ENCODE data around the gene KLKB1.
A peak's percentile ranks its signal among the peaks of the same experiment; 100 is the strongest.
"Not testable (repeated sequence)": the region's sequence is repeated elsewhere in the genome, so short reads cannot be mapped to it uniquely, and the experiment has no call there.

Gene KLKB1

DNA sequence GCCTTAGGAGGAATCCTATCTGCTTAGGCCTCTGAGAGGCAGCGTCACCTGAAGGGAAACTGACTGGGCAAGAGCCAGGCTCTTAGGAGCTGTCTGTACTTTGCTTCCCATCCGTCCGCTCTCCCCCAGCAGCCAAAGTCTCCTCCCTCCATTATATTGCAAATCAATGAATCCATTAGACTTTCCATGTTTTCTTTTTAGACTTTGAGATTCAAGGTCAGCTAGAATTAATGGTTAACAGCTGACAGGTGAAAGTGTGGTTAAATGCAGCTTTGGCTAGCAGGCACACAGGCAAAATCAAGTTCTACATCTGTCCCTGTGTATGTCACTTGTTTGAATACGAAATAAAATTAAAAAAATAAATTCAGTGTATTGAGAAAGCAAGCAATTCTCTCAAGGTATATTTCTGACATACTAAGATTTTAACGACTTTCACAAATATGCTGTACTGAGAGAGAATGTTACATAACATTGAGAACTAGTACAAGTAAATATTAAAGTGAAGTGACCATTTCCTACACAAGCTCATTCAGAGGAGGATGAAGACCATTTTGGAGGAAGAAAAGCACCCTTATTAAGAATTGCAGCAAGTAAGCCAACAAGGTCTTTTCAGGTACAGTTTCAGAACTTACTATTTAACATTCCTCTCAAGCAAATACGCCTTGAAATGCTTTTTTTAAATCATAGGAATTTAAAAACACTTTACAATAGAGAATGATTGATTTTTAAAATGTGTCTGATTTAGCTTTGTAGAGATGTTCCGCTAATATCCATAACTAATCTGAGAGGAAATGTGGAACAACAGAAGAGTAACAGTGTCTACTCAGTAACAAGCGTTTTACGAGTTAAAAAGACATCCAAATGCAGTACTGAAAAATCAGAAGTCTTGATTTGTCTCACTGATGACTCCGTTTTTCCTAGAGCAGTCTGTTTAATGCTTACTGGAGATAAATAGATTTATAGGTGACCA lies 38.7 kb downstream of the KLKB1 start, which contains the start of gene F11:
Gene F11 (plus strand): TSS at position 507 of the 970 bp plus-strand sequence. CDS start 948 bp downstream, outside the sequence.
- DNase-seq (ENCODE audit: low spot score) = no peak

DNA sequence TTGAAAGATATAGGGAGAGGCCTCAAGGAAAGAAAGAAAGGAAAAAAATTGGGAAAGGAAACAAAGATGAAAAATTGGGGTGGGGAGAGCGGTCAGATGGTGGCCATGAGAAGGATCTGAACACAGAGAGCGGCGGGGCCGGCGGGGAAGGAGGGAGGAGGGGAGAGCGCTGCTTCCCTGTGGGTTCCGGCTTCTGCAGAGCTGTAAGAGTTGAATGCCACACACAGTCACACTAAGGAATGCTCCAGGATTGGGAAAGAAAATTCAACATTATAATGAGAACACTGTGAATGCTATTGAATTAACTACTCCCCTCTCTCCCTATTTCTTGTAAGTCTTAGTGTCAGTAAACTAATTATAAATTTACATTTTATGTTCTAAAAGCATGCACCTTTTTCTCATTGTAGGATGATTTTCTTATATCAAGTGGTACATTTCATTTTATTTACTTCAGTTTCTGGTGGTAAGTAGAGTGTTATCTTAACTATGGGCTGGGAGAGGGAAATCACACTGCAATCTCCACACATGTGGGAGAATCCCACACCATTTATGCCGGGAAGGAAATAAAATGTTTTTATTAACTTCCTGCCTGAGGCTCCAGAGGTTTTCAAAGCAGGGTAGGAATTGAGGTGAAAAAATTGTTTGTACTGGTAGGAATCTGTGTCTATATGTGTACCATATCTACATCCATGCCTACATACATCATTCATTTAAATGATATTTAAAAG lies 39.6 kb downstream of the KLKB1 start:
- no peak for DNase-seq (ENCODE audit: low spot score)

DNA sequence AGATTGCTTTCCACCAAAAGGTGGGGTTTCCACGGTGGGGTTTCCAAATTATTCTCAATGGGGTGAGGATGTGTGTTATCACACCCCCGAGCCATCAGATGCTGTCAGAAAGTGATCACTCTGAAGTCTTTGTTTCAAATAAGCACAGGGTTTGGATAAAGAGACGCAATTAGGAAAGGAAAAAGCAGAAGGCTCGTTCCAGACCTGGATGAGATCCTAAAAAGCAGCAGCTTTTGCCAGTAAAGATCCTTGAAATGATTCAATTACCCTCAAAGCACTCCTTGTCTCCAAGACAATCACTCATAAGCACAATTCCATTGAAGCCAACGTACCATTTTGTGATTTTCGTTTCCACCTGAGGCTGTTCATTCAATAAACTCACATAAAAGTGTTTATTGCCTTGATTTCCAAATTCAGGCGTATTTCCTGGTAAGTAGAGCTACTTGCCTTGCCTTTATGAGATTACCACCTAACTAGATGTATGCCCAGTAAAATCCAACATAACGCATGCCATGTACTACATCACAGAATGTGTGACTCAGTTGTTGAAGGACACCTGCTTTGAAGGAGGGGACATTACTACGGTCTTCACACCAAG lies 43.9 kb downstream of the KLKB1 start:
- DNase-seq (ENCODE audit: low spot score) = no peak

DNA sequence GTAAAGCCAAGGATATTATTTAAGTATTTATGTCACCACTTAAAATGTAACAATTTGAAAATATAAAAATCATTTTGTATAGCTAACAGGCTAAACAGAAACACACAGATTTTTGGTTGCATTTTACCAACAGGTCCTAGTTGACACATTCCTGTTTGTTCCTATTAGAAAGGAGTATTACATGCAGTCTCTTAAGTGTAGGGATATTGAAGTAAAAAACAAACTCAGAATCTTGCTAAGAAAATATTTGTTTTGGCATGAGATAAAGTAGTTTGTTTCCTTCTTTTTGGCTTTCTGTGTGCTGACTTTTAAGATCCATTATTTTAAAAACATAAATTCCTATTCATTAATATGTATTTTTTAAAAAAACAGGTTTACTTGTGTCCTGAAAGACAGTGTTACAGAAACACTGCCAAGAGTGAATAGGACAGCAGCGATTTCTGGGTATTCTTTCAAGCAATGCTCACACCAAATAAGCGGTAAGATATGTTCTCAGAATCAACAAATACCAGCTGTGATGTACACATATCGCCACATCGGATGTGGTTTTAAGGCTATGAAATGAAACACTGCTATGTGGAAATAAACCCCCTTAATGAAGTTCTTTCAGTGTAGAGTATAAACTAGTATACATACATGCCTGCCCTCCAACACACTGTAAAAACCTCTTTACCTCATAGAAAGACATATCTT lies 45.5 kb downstream of the KLKB1 start:
- no peak for DNase-seq (ENCODE audit: low spot score)

DNA sequence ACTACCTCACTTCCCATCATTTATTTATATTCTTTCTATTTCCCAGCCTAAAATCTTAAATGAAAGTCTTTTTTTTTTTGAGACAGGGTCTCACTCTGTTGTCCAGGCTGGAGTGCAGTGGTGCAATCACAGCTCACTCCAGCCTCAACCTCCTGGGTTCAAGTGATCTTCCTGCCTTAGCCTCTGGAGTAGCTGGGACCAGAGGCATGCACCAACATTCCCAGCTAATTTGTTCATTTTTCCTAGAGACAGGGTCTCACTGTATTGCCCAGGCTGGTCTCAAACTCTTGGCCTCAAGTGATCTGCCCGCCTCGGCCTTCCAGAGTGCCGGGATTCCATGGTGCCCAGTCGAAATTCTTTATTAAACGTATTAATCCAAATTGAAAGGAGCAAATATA lies 46.1 kb downstream of the KLKB1 start:
- not testable (repeated sequence) for DNase-seq (ENCODE audit: low spot score)

DNA sequence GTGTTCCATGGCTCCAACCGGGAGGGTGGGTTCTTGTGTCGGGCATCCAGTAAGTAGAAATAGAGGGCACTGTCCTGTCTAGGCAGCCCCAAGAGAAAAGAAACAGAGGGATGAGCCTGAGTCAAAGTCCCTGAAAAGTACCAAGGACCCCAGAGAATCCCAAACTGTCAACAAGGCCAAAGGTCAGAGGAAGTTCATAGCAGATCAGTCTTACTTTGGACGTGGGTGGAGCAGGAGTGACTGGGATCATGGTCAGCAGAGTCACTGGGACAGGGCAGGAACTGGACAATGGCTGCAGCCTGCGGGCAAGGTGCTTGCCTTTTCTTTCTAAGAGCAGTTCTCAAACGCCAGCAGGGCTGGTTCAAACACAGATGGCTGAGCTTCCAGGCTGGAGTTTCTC lies 56.0 kb downstream of the KLKB1 start:
- no peak for DNase-seq (ENCODE audit: low spot score)

DNA sequence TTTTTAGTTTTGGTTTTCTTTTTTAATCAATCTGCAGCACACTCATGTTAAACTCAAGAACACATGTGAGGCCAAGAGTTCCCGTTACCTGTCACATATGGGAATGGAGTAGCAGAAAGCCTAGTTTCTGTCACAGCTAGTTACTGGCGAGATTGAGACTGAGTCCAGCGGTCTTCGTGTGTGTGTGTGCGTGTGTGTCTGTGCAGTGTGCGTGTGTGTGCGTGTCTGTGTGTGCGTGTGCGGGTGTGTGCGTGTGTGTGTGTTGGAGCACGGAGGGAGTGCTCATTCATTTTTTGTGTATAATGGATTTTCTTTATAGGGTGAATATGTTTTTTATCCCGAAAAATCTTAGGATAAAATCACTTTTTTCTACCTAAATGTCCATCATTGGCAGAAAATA lies 57.8 kb downstream of the KLKB1 start:
- no peak for DNase-seq (ENCODE audit: low spot score)

DNA sequence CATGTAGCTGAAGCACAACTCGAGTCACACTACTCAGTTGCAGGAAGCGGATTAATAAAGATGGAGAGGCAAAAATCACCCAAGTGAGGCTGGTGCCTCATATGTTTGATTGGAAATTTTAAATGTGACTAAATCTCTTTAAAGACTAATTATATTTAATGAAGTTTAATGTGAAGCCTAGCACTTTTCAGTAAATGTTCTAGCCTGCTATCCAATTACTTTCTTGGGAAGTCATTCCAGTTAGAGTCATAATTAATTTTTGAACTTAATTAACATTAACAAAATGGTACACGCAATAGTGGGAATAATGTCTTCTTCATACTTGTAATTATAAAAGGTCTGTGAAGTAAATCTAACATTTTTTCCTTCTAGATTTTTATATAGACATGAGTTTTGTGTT lies 59.3 kb downstream of the KLKB1 start:
- no peak for DNase-seq (ENCODE audit: low spot score)

DNA sequence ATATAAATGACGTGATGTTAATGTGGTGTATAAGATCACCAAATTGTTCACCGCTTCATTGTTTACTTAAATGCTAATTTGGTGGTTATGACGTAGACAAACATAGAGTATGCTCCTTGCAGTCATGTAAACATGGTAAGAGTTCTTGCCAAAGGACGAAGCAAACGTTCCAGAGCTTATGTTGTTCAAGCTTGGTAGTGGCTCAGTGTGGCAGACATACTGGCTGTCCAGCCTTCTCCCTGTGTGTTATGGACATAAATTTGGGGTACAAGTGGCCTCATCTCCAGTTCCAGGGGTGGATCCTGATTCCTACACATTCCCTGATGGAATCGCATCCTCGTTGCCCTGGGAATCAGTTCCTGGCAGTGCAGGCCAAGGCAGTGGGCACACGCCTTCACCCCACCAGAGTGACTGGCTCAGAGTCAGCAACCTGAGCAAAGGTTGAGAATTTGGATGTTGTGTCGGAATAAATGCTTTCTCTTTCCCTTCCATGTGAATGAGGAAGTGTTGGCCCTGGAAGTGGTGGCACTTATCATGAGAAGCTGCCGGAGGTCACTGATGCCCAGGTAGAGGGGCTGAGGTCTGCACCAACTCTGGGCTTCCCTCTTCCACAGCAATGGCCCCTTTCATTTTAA lies 64.1 kb downstream of the KLKB1 start:
- DNase-seq (ENCODE audit: low spot score) = no peak

DNA sequence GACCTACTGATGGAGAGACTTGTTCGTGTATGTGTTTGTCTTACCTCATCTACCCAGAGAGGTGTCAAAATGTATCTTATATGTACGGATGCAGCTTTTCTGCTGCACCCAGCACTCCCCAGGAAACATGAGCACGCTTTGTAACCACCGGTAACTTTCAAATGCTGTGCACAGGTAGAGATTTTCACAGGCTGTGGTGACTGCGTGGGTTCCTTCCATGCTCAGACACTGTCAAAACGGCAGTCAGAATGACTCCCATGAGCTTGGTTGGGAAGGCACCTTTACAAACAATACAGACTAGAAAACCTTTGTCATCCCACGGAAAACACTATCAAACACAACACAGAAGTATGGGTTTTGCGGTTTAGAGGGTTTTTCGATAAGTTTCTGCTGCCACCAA lies 66.9 kb downstream of the KLKB1 start:
- DNase-seq (ENCODE audit: low spot score) = no peak

DNA sequence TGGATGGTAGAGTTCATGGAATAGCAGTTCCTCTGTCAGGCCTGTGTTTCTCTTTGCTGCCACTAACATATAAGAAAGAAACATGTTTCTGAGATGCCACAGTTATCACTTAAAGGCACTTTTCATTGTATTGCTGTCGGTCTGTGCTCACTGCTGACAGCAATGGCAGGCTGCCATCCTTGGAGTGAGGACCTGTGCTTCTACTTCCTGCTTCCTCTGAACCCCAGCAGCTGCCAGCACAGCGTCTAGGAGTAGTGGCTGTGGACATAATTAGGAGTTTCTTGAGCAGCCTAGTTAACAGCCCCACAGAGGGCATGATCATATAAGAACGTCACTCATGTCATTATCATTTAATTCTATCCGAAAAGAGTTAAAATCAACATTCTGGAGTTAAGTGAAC lies 69.2 kb downstream of the KLKB1 start:
- DNase-seq (ENCODE audit: low spot score) = no peak

DNA sequence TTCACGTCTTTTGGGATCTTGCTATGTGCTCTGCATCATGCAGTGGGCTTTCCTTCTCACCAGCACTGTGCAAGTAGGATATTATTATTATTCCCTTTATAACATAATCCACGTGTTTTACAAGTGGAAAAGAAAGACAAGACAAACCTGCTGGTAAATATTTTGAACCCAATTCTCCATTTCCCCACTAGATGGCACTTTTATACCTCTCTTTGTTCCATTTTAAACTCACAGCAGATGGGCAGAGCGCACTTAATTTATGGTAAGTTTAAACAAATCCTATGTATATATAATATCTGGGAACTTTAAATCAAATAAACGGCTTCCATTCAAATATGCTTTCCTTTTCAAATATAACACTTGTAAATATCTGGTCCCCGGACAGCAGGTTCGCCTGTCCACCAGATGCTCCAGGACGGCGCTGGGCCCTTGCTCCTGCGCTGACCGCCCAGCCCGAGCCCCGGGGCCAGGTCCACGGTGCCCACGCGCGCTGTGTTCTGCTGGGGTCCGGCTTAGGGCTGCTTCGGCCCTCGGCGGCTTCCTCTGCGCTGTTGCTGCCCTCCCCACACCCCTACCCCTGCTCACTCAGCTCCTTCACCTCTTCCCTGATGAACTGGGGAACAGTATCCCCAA lies 69.8 kb downstream of the KLKB1 start:
- DNase-seq (ENCODE audit: low spot score) = peak; percentile 72

DNA sequence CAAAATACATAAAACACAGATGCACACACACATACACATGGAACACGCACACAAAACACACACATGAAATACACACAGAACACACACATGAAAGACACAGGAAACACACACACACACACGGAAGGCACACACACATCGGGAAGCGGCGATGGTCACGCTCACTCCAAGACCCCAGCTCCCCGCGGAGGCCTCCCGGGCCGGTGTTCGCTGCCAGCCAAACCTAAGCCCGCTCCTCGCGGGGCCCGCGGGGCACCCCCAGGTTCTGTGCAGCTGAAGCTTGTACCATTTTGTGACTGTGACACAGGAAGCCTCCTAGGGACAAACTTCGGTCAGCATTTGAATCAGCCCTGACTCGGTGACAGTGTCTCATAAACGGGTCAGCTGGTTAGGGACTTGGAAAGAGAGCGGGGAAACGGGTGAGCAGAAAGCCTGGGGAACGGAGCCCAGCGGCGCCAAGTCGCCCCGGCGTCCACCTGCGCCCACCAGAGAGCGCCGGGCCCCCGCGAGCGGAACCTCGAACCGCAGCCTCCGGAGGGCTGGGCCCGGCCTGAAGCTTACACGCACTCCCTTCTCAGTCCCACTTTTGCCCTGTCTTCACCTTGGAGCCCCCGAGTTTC lies 70.8 kb downstream of the KLKB1 start:
- no peak for DNase-seq (ENCODE audit: low spot score)

DNA sequence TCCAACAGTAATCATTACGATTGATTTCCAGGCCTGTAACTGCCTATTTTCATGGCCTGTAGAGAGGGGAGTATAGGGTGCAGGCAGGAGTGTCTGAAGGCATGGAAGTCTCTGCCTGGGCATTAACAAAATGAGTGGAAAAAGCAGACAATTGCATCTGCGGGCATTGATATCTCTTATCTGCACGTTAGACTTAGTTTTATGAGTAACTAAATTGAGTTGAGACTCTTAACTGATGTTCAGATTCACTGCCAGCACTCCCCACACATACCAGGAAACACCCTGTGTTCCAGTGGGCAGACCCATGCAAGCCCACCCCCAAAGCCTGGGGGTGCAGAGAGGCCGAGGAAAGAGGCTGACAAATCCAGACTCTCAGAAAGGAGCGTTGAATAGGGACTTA lies 72.0 kb downstream of the KLKB1 start:
- DNase-seq (ENCODE audit: low spot score) = no peak

DNA sequence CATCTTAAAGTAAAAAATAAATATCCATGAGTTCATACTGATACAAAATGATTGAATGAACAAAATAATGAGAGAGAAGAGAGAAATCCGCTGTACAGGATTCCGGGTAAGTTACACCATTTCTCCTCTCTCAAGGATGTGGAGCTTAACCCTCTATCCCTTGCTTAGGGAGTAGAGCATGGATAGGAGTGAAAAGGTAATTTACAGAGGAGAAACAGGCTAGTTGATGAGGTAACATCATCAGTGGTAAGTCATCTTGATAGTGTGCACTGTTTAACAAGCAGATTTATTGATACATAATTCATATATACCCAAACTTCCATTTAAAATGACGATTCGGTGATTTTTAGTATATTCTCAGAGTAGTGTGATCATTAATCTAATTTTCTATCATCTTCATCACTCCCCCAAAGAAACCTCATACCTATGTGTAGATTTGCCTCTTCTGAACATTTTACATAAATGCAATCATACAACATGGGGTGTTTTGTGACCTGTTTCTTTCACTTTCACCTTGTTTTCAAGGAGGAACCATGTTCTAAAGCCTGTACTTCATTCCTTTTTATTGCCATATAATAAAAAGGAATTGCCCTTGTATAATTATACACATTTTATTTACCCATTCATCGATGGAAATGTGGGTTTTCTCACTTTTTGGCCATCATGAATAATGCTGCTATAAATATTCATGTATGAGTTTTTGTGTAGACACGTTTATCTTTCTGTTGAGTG lies 73.5 kb downstream of the KLKB1 start:
- no peak for DNase-seq (ENCODE audit: low spot score)

DNA sequence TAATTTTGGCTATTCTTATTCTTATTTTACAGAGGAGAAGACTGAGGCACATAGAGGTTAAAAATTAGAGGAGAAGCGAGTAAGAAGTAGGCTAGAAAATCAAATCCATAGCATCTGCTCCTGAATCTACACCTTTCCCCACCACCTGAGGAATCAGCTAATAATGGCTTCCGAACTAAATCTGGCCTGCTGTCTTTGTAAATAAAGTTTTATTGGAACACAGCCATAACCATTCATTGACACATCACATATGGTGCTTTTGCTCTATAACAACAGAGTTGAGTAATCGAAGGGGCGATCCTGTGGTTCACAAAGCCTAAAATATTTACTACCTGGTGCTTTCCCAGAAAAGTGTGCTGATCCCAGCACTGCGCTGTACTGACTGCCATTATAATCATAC lies 76.9 kb downstream of the KLKB1 start:
- DNase-seq (ENCODE audit: low spot score) = no peak

DNA sequence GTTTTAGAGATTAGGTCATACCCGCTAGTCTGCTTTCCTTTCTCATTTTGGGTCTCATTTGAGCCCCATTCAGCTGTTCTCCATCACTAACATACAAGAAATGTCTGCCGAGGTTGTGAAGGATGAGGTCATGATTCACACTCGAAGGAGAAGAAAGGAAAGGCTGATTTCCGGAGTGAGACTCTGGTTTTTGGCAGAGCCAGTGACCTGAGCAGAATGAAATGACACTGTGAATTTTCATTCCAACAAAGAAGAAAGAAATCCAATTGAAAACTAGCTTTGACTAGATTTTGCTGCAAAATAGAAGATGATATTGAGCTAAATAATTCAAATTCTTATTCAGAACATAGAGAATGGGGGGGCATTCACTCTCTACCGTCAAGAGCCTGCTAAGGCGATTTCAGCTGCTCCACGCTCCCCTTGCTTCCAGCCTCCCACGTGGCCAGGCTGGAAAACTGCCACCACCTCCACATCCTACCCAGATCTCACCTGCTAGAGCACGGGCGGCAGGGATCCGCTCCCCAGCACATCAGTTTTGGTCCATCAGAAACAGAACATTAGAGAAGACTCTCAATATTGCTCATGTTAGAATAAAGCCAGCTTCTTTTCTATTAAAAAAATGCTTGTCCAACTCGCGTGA lies 77.7 kb downstream of the KLKB1 start:
- no peak for DNase-seq (ENCODE audit: low spot score)

DNA sequence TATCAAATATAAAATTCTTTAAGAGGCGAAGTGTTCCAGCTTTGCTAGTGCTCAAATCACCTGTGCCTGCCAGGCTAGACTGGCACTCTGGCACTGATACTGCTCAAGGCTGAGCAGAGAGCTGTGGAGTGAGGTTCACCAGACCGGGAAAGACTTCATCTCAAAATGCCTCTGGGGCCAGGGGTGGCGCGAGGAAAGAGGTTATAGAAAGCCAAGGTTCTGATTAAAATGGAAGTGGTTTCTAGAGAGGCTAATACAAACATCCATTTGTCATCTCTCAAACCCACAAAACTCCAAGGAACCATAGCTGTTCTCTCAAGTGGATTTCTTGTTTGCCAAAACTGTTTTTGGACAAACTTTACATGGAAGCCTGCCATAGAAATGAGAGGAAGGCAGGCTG lies 80.2 kb downstream of the KLKB1 start:
- DNase-seq (ENCODE audit: low spot score) = no peak

DNA sequence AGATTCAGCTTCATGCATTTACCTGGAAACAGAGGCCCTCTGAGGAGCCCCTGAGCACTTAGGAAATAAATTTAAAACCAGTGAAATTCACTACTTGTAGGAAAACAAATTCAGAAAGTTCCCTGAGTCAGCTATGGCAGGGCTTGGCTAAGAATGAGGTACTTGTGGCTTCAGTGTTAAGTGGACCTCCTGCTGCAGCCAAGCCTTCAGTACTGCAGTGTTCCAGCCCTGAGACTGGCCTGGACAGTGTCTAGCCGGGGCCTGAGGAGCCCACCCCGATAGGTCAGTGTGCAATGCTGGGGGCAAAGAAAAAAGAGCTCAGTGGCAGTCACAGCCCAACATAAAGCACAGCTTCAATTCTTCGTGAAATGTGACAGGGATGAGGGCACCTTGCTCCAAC lies 80.6 kb downstream of the KLKB1 start:
- no peak for DNase-seq (ENCODE audit: low spot score)
